Colonic mucosa (tissue), 4 donors: ENCODE results near the gene S100PBP. TPM values are rescaled to one million over a fixed set of nuclear protein-coding genes. Genes with fewer than 3 reads are reported as not detected.

Experiments used
- DNase-seq: peaks from one replicate; pipeline ENCODE4 v3.0.0-alpha.2; 2020
- H3K27ac ChIP-seq: fragments of 200-600 bp; one replicate; pipeline ENCODE4 v1.8.0; 2021
- H3K27me3 ChIP-seq: fragments of 200-600 bp; one replicate; pipeline ENCODE4 v1.8.0; 2021
- H3K36me3 ChIP-seq: fragments of 200-600 bp; one replicate; pipeline ENCODE4 v1.8.0; 2021
- H3K4me1 ChIP-seq: fragments of 200-600 bp; one replicate; pipeline ENCODE4 v1.8.0; 2021; ENCODE audit warnings: mild to moderate bottlenecking
- H3K4me3 ChIP-seq: fragments of 200-600 bp; one replicate; pipeline ENCODE4 v1.8.0; 2021
- H3K9ac ChIP-seq, 2 donors: one replicate each; pipeline ENCODE4 v1.7.0; 2013; ENCODE audit warnings: control low read depth in 2 of 2, low read depth in 2 of 2, low read length in 2 of 2
- H3K9me3 ChIP-seq: fragments of 200-600 bp; one replicate; pipeline ENCODE4 v1.8.0; 2021
- intact Hi-C: fragments of 100-400 bp; cut with DNase I; formaldehyde crosslinking; loops from one replicate; pipeline ENCODE4 v1.14.1; 2022
- total RNA-seq, 2 donors: library from RNA; stranded (reverse); fragmentation: NEBNext Ultra II Directional in 1 of 2; extraction: Animal tissue kit (Norgen Biotek cat#: 25700) in 1 of 2; gene quantifications; one replicate each; pipeline ENCODE4 v1.2.1, GENCODE V29; 2021
- TF ChIP-seq, protein P1 (sequence below): fragments of 200-600 bp; IDR thresholded peaks from one replicate; pipeline ENCODE4 v1.8.0; 2022; ENCODE audit warnings: antibody characterized with exemption, mild to moderate bottlenecking
- donor health status: healthy.
- donor health status: DM: no; HTN: no; CAD: no.
- donor health status: DM: no; HTN: no; CAD: no.

The S100PBP gene
- total RNA-seq, 2 donors from 2014 or later: 19.0 to 24.9 TPM

DNA sequence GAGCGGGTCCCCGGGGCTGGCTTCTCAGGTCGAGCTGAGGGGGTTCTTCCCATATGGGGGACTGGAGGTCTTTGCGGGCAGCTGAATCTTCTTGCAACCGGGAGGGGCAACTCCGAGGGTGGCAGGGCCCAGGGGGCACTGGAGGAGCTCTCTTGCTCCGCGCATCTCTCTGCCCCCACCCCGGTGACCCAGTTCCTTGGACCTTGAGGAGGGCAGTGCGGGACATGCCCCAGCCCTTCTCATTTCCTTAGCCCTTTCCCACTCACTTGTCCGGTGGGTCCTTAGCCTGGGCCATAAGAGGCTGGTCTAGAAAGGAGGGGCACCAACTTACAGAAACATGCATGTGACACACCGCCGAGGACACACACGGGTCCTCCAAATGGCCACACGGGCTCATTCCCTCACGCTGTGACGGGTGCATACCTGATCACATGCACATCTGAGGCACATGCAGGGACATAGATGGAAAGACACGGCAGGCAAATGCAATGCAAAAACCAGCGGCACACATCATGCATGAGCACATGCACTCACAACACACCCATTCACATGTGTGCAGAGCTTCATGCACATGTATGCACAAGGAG lies 69.5 kb downstream of the S100PBP start:
- Histone ChIP-seq H3K36me3 (no peaks in the 10 kb centered on the region), H3K4me1 (no peaks in the 10 kb centered on the region), H3K27me3 (peaks cover 17% of the 10 kb centered on the region), H3K4me3 (no peak overlapping the region), H3K9me3 (no peaks in the 10 kb centered on the region), H3K27ac (no peak overlapping the region), H3K9ac (no peak overlapping the region)
- no peak for DNase-seq
- TF ChIP-seq, protein P1, sequence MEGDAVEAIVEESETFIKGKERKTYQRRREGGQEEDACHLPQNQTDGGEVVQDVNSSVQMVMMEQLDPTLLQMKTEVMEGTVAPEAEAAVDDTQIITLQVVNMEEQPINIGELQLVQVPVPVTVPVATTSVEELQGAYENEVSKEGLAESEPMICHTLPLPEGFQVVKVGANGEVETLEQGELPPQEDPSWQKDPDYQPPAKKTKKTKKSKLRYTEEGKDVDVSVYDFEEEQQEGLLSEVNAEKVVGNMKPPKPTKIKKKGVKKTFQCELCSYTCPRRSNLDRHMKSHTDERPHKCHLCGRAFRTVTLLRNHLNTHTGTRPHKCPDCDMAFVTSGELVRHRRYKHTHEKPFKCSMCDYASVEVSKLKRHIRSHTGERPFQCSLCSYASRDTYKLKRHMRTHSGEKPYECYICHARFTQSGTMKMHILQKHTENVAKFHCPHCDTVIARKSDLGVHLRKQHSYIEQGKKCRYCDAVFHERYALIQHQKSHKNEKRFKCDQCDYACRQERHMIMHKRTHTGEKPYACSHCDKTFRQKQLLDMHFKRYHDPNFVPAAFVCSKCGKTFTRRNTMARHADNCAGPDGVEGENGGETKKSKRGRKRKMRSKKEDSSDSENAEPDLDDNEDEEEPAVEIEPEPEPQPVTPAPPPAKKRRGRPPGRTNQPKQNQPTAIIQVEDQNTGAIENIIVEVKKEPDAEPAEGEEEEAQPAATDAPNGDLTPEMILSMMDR: no peak
- intact Hi-C loops: no loop called here

DNA sequence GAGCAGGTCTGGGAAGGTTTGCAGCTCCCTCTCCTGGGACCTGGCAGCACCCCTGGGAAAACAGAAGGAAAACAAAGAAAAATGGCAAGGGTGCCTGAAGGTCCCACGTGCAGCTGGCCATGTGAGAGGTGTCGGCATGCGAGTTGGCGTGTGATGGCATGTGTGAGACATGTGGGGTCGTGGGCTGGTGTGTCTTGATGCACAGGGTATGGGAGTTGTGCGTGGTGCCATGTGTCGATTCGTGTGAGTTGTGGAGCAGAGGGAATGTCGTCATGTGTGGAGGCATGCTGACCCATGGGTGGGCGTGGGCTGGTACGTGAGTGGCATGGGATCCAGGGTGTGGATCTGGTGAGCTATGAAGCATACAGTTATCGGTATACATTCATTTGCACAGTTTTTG lies 70.2 kb downstream of the S100PBP start:
- TF ChIP-seq, protein P1: no peak
- intact Hi-C loops: no loop called here
- Histone ChIP-seq H3K27ac (no peak overlapping the region), H3K4me1 (no peaks in the 10 kb centered on the region), H3K9me3 (no peaks in the 10 kb centered on the region), H3K36me3 (no peaks in the 10 kb centered on the region), H3K9ac (no peak overlapping the region), H3K27me3 (peaks cover 17% of the 10 kb centered on the region), H3K4me3 (no peak overlapping the region)
- no peak for DNase-seq

DNA sequence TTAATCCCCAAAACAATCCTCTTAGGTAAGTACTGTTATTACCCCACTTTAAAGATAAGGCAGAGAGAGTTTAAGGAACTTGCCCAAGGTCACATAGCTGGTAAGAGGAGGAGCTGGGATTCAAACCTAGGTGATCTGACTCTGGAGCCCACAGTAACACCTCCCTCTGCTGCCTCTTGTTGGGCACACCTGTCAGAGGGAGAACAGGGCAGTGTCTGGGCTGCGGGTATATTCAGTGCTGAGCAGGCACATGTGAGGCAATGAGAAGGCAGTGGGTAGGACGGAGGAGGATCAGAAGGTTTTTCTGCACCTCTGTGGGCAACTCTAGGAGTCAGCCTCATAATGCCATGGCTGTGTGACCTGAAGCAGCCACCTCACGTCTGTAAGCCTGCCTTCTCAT lies 70.7 kb downstream of the S100PBP start:
- TF ChIP-seq, protein P1: no peak
- Histone ChIP-seq H3K9ac (no peak overlapping the region), H3K4me3 (no peak overlapping the region), H3K9me3 (no peaks in the 10 kb centered on the region), H3K27ac (no peak overlapping the region), H3K4me1 (no peaks in the 10 kb centered on the region), H3K27me3 (peaks cover 17% of the 10 kb centered on the region), H3K36me3 (no peaks in the 10 kb centered on the region)
- no peak for DNase-seq
- intact Hi-C loops: no loop called here

DNA sequence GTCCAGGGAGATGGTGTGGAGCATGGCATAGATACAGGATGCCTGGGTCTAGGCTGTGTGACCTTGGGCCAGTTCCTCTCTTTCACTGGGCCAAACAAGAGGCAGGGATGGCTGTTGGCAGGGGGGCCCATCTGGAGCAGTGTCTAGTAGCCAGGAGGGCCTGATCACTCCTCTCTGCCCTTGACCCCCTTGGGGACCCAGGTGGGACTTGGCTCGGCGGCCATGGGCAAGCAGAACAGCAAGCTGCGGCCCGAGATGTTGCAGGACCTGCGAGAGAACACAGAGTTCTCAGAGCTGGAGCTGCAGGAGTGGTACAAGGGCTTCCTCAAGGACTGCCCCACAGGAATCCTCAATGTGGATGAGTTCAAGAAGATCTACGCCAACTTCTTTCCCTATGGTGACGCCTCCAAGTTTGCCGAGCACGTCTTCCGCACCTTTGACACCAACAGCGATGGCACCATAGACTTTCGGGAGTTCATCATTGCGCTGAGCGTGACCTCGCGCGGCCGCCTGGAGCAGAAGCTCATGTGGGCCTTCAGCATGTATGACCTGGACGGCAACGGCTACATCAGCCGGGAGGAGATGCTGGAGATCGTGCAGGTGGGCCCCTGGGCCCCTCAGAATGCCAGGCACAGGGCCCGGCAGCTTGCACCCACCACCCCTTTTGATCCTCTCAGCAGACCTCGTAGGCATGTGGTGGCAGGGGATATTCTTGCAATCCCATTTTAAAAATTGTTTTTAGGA lies 71.4 kb downstream of the S100PBP start:
- Histone ChIP-seq H3K9me3 (no peaks in the 10 kb centered on the region), H3K4me3 (no peak overlapping the region), H3K27ac (no peak overlapping the region), H3K27me3 (peaks cover 17% of the 10 kb centered on the region), H3K4me1 (no peaks in the 10 kb centered on the region), H3K9ac (no peak overlapping the region), H3K36me3 (no peaks in the 10 kb centered on the region)
- DNase-seq: no peak
- intact Hi-C loops: no loop called here
- TF ChIP-seq, protein P1: no peak

DNA sequence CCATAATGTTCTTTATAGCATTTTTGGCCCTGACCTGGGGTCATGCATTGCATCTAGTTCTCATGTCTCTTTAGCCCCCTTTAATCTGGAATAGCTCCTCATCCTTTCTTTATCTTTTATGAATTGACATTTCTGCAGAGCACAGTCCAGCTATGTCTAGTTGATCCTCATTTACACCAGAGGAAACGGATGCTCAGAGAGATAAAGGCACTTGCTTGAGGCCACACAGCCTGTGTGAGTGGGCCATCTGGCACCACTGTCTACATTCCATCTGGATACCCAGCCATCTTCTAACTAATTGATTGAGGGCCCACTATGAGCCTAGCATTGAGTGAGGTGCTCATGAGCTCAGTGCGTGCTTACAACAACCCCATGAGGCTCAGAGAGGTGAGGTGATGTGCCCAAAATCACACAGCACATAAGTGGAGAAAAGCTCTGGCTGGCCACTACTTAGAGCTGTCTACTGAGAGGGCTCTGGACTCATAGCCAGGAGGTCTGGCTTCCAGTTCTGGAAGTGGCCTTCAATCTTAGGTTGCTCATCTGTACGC lies 72.4 kb downstream of the S100PBP start:
- H3K9me3 ChIP-seq: no peaks in the 10 kb centered on the region
- H3K27me3 ChIP-seq: peaks cover 17% of the 10 kb centered on the region
- intact Hi-C loops: no loop called here
- no peak overlapping the region for H3K4me3 ChIP-seq
- H3K4me1 ChIP-seq: no peaks in the 10 kb centered on the region
- DNase-seq: no peak
- H3K36me3 ChIP-seq: no peaks in the 10 kb centered on the region
- H3K9ac ChIP-seq: no peak overlapping the region
- no peak overlapping the region for H3K27ac ChIP-seq
- TF ChIP-seq, protein P1: no peak
